ENCODE data around the gene TLE6.
"Not testable (repeated sequence)": the region's sequence is repeated elsewhere in the genome, so short reads cannot be mapped to it uniquely, and the experiment has no call there.

The TLE6 gene

DNA sequence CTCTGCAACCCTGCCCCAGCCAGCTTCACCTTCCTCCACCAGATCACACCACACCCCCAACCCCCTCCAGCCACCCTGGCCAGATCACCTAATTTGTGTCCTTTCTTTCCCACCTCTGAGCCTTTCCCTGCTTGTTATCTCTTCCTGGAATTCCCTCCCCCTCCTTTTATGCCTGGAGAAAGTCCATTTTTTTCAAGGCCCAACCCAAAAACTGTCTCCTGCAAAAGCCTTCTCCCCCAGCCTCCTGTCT lies 57.0 kb downstream of the TLE6 start:
- Histone ChIP-seq H3K27ac (peak overlapping the region in 2 of 11 experiments; percentile 84 to 87; a peak in 3 of 22 replicates), H3K4me3 (peak overlapping the region in 2 of 10 experiments; percentile 65 to 75; a peak in 1 of 20 replicates), H3K4me1 (peaks cover 9 to 26% (median 20%) of the 10 kb centered on the region in 10 experiments), H3K27me3 (peaks cover 26 to 41% (median 35%) of the 10 kb centered on the region in 11 experiments), H3K9me3 (replicated peaks in 1 of 11) (no peaks in the 10 kb centered on the region), H4K20me1 (no peaks in the 10 kb centered on the region), H3K36me3 (no peaks in the 10 kb centered on the region), H3K9ac (peak overlapping the region in 7 of 11 experiments; percentile 63 to 83 (median 80); a peak in 11 of 22 replicates), H3K4me2 (peak overlapping the region; percentile 92 to 100 (median 97))
- TF ChIP-seq Cebpa-rat (IDR thresholded peaks at IDR 0.05), result no peak

DNA sequence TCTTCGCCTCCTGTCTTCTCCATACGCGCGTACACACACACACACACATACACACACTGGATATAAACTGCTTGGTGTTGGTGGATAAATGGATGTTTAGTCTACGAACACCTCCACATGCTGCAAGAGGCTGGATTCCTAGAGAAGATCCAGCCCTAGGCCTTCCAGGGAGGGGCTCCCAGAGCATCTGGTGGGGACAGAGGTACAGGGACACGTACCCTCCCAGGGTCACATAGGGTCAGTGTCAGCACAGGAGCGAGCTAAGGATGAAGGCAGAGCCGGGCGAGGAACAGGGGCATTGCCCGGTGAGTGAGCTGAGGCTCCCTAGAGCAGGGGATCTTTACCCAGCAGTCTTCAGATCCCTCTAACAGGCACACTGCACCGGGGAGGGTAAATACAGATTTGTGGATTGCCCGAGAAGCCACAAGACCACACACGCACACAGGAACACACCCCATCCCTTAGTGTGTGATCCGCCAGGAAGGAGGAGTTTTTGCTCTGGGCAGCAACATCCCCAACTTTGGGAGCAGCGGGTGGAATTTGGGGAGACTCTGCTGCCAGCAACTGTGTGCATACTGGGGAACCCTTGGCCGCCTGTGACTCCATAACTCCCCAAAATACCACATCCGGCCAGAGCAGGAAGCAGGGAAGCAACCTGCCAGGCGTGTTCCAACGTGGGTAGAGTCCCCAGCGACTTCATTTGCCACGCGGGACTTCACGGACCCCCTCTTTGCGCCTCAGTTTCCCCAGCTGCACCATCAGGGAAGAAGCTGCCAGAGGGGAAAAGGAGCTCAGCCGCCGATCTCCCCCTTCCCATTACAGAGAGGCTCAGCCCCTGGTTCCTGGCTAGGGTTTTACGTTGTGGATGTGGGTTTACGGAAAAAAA lies 57.5 kb downstream of the TLE6 start:
- Histone ChIP-seq H3K4me1 (peaks cover 11 to 32% (median 25%) of the 10 kb centered on the region in 10 experiments), H3K9ac (peak overlapping the region; percentile 63 to 83 (median 79)), H3K27me3 (peaks cover 21 to 36% (median 29%) of the 10 kb centered on the region in 11 experiments), H3K36me3 (no peaks in the 10 kb centered on the region), H4K20me1 (no peaks in the 10 kb centered on the region), H3K27ac (peak overlapping the region; percentile 62 to 87 (median 80)), H3K4me2 (peak overlapping the region; percentile 92 to 100 (median 97)), H3K4me3 (peak overlapping the region; percentile 56 to 75 (median 65)), H3K9me3 (replicated peaks in 1 of 11) (no peaks in the 10 kb centered on the region)
- TF ChIP-seq Cebpa-rat (IDR thresholded peaks at IDR 0.05), result no peak

DNA sequence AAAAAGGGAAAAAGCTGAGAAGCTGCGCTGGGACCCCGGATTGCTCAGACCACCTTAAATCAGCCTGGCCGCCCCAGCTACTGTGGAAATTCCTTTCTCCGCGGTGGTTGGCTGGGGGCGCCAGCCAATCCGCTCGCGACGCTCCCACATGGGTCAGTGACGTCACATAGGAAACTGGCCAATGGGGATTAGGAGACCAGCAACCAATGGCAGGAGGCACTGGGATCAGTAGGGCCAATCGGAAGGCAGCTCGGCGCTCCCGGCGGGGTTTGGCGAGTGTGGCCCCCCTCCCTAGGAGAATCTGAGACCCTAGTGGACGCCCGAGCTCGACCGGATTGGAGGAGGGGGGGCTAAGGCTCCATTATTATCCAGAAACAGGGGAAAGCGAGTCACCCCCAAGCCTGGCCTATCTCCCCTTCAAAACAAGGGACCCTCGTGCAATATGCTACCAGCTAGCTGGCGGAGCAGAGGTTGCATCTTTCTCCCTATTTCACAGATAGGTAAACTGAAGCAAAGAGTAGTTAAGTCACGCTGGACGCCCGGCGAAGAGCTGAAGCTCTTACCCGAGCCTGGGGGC lies 58.3 kb downstream of the TLE6 start:
- Histone ChIP-seq H3K27ac (peak overlapping the region; percentile 62 to 87 (median 81)), H3K4me2 (peak overlapping the region; percentile 92 to 100 (median 97)), H3K36me3 (no peaks in the 10 kb centered on the region), H4K20me1 (no peaks in the 10 kb centered on the region), H3K9me3 (replicated peaks in 1 of 11) (no peaks in the 10 kb centered on the region), H3K4me1 (peaks cover 16 to 39% (median 33%) of the 10 kb centered on the region in 10 experiments), H3K4me3 (peak overlapping the region; percentile 56 to 75 (median 65)), H3K9ac (peak overlapping the region; percentile 72 to 84 (median 80)), H3K27me3 (peaks cover 14 to 28% (median 22%) of the 10 kb centered on the region in 11 experiments)
- no peak for TF ChIP-seq Cebpa-rat (IDR thresholded peaks at IDR 0.05)

DNA sequence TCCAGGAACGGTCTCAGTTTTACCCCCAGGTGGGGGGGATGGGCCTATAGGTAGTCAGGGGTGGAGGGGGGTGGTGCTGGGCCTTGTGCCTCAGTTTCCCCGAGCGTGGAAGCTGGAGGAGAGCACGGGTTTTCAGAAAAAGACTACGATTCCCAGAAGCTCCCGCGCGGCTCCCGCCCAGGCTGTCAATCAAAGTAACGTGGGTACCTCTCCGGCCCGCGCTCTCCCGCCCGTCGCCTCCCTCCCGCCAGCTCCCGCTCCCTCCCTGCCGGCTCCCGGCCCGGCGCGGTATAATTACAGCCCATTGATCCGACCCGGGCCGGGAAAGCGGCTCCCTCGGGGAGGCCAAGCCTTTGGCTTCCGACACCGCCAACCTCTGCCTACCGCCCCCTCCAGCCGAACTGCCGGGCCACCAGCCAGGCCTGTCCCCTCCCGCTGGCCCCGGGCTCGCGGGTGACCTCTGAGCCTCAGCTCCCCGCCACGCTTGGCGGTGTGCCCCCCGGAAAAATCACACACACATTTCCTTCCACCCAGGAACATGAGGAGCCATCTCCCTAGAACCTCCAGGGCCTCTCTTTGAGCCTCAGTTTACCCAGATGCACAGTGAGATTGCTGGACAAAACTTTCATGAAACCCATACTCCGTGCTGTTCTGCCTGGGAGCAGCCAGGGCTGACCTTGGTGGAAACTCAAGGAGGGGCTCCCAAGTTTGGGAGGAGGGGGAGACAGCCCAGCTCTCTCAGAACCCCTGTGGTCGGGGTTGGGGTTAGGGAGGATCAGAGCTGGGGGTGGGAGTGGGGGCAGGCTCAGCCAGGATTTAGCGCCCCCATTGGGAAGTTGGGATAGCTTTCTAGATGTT lies 59.0 kb downstream of the TLE6 start:
- Histone ChIP-seq H3K27me3 (peaks cover 9 to 21% (median 15%) of the 10 kb centered on the region in 11 experiments; a peak in 21 of 22 replicates), H3K36me3 (no peaks in the 10 kb centered on the region), H3K4me2 (peak overlapping the region; percentile 92 to 100 (median 97)), H3K9ac (peak overlapping the region; percentile 71 to 84 (median 80)), H3K9me3 (replicated peaks in 1 of 11) (no peaks in the 10 kb centered on the region), H4K20me1 (no peaks in the 10 kb centered on the region), H3K4me3 (peak overlapping the region; percentile 56 to 75 (median 65)), H3K27ac (peak overlapping the region; percentile 25 to 87 (median 81); a peak in 20 of 22 replicates), H3K4me1 (peaks cover 16 to 45% (median 36%) of the 10 kb centered on the region in 10 experiments)
- no peak for TF ChIP-seq Cebpa-rat (IDR thresholded peaks at IDR 0.05)

DNA sequence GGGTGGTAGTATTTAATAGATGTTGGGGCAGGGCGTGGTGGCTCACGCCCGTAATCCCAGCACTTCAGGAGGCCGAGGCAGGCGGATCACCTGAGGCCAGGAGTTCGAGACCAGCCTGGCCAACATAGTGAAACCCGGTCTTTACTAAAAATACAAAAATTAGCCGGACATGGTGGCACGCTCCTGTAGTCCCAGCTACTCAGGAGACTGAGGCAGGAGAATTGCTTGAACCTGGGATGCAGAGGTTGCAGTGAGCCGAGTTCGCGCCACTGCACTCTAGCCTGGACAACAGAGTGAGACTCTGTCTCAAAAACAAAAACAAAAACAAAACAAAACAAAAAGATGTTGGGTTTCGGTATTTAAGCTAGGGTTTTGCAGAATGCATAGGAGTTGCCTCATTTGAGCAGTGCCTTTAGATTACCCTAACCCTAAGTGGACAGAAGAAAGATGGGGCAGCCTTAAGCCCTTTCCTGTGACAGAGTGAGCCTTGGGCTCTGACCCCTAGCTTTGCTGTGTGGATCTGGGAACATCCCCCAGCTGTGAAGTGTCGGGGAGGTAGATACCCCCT lies 59.7 kb downstream of the TLE6 start:
- not testable (repeated sequence) for H3K9me3 ChIP-seq (replicated peaks in 1 of 11); H3K36me3 ChIP-seq; H4K20me1 ChIP-seq; H3K27ac ChIP-seq
- H3K9ac ChIP-seq, result peak overlapping the region in 4 of 11 experiments; percentile 72 to 83 (median 78); a peak in 4 of 22 replicates
- peaks cover 6 to 20% (median 9%) of the 10 kb centered on the region in 11 experiments; a peak in 18 of 22 replicates for H3K27me3 ChIP-seq
- H3K4me1 ChIP-seq, result peaks cover 16 to 51% (median 42%) of the 10 kb centered on the region in 10 experiments
- H3K4me3 ChIP-seq, result peak overlapping the region in 5 of 10 experiments; percentile 64 to 75 (median 65); a peak in 7 of 20 replicates
- peak overlapping the region in 9 of 11 experiments; percentile 89 to 99 (median 97); a peak in 16 of 22 replicates for H3K4me2 ChIP-seq

DNA sequence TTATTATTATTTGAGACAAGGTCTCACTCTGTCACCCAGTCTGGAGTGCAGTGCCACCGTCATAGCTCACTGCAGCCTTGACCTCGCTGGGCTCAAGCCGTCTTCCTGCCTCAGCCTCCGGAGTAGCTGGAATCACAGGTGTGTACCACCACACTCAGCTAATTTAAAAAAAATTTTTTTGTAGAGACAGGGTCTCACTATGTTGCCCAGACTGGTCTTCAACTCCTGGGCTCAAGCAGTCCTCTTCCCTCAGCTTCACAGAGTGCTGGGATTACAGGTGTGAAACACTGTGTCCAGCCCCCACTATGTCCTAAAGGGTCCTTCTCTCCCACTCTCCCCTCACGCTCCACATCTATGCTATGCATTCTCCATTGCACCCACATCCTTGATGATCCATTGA lies 60.9 kb downstream of the TLE6 start:
- Histone ChIP-seq H3K27me3 (peaks cover 0 to 16% (median 0%) of the 10 kb centered on the region in 11 experiments; a peak in 5 of 22 replicates), H3K4me2 (no peak overlapping the region), H3K9me3 (replicated peaks in 1 of 11) (no peaks in the 10 kb centered on the region), H3K4me3 (no peak overlapping the region), H3K9ac (no peak overlapping the region), H3K4me1 (peaks cover 21 to 60% (median 51%) of the 10 kb centered on the region in 10 experiments), H3K27ac (no peak overlapping the region), H3K36me3 (no peaks in the 10 kb centered on the region), H4K20me1 (no peaks in the 10 kb centered on the region)
- TF ChIP-seq Cebpa-rat (IDR thresholded peaks at IDR 0.05), result no peak

DNA sequence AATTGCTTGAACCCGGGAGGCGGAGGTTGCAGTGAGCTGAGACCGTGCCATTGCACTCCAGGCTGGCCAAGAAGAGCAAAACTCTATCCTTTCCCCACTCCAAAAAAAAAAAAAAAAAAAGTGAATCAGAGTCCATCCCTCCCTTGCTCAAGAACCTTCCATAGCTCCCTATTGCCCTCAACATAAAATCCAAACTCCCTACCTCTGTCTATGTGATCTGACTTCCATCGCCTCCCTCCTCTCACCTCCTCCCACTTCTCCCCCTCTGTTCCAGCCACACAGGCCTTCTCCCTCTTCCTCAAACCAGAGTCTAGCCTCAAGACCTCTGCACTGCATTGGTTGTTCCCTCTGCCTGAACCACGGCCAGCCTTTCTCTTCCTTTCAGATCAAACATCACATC lies 61.8 kb downstream of the TLE6 start:
- Histone ChIP-seq H3K27me3 (peaks cover 0 to 16% (median 0%) of the 10 kb centered on the region in 11 experiments; a peak in 4 of 22 replicates), H3K9me3 (replicated peaks in 1 of 11) (no peaks in the 10 kb centered on the region), H3K4me3 (no peak overlapping the region), H3K9ac (no peak overlapping the region), H3K27ac (peak overlapping the region in 1 of 11 experiments; percentile 35; a peak in 1 of 22 replicates), H3K4me1 (peaks cover 21 to 68% (median 53%) of the 10 kb centered on the region in 10 experiments), H3K4me2 (peak overlapping the region in 7 of 11 experiments; percentile 42 to 75 (median 57); a peak in 8 of 22 replicates), H4K20me1 (no peaks in the 10 kb centered on the region), H3K36me3 (no peaks in the 10 kb centered on the region)
- TF ChIP-seq Cebpa-rat (IDR thresholded peaks at IDR 0.05), result no peak

DNA sequence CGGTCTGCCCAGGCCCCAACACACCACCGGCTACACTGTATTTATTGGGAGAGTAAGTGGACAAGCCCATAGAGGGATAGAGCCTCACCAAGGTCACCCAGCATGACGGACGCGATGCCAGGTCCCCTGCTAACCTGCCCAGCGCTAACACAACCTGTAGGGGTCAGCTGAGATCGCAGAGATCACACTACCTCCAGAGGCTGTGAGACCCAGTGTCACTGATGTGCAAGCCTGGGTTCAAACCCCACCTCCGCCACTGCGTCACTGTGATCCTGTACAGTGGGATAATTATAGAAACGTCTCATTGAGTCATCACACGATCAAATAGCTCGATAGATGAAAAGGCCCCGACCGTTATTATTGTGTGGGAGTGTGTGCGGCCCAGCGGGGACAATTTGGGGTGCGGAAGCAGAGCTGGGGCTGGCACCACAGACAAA lies 62.3 kb downstream of the TLE6 start:
- Histone ChIP-seq H3K27ac (peak overlapping the region in 3 of 11 experiments; percentile 24 to 41 (median 35); a peak in 4 of 22 replicates), H3K27me3 (peaks cover 0 to 16% (median 0%) of the 10 kb centered on the region in 11 experiments; a peak in 4 of 22 replicates), H3K9ac (peak overlapping the region in 3 of 11 experiments; percentile 4 to 39 (median 18); a peak in 2 of 22 replicates), H4K20me1 (no peaks in the 10 kb centered on the region), H3K36me3 (no peaks in the 10 kb centered on the region), H3K9me3 (replicated peaks in 1 of 11) (no peaks in the 10 kb centered on the region), H3K4me2 (peak overlapping the region; percentile 42 to 75 (median 58)), H3K4me3 (no peak overlapping the region), H3K4me1 (peaks cover 18 to 68% (median 50%) of the 10 kb centered on the region in 10 experiments)
- no peak for TF ChIP-seq Cebpa-rat (IDR thresholded peaks at IDR 0.05)

Measured in BLaER1 treated with 17β-estradiol and CSF1 and Interleukin-3, amounts not matched to agents 10 nM and 100 nM (cell line).